Endothelial cell of umbilical vein (primary cell): Measurements from ENCODE around the gene RBP5. TPM values are rescaled to one million over a fixed set of nuclear protein-coding genes. Genes with fewer than 3 reads are reported as not detected.

Experiments
- BruUV-seq: library from RNA; stranded (reverse); fragments of 400-500 nt; replicated peaks from 2 replicates; lab custom pipeline; 2021; lab: Mats Ljungman, UMichigan
- CTCF ChIA-PET: fragments of 300-600, 350-600 bp; sonication (Branson Sonifier 250); formaldehyde crosslinking; loops from one replicate; lab custom pipeline; 2021; ENCODE audit warnings: antibody characterized with exemption, inconsistent platforms; lab: Charles Lee
- POLR2A ChIA-PET: fragments of 300-600, 350-600 bp; sonication (Branson Sonifier 250); formaldehyde crosslinking; loops from one replicate; lab custom pipeline; 2021; ENCODE audit warnings: antibody characterized with exemption, inconsistent platforms; lab: Charles Lee
- DNase-seq: peaks from one replicate; pipeline ENCODE4 v3.0.0-alpha.2; 2011; ENCODE audit warnings: low read depth, low spot score
- FAIRE-seq: peaks from 2 replicates; lab custom pipeline; 2011; peaks lifted over from hg19 to GRCh38; lab: Jason Lieb, UNC
- H2AFZ ChIP-seq: 2 replicates; pipeline ENCODE4 v1.6.0; 2012; ENCODE audit warnings: low read depth, low read length, control low read depth, inconsistent platforms
- H3K27ac ChIP-seq: 2 replicates; pipeline ENCODE4 v1.5.1; 2011; ENCODE audit warnings: low read depth, mild to moderate bottlenecking, control low read depth, low read length, moderate library complexity; ENCODE audit not compliant: insufficient read depth
- H3K27me3 ChIP-seq, 2 experiments: 2 replicates each; pipeline versions ENCODE4 v1.6.0 to v1.6.1; 2011; ENCODE audit warnings: low read length in 2 of 2, mixed read lengths in 1 of 2; ENCODE audit not compliant: control insufficient read depth in 2 of 2, insufficient read depth in 2 of 2
- H3K36me3 ChIP-seq, 2 experiments: 2 replicates in 1 of 2; 3 replicates in 1 of 2; pipeline ENCODE4 v1.5.1; 2011; ENCODE audit warnings: low read length in 2 of 2, mild to moderate bottlenecking in 1 of 2, moderate library complexity in 1 of 2; ENCODE audit not compliant: control insufficient read depth in 2 of 2, insufficient read depth in 2 of 2; ENCODE audit errors: extremely low read depth in 1 of 2
- H3K4me1 ChIP-seq: 3 replicates; pipeline ENCODE4 v1.5.1; 2011; ENCODE audit warnings: mild to moderate bottlenecking, low read length; ENCODE audit not compliant: control insufficient read depth, insufficient read depth; ENCODE audit errors: extremely low read depth
- H3K4me2 ChIP-seq: 2 replicates; pipeline ENCODE4 v1.6.1; 2011; ENCODE audit warnings: low read length, control low read depth, mixed read lengths; ENCODE audit not compliant: insufficient read depth
- H3K4me3 ChIP-seq, 3 experiments: fragments of 200-600 bp in 1 of 3; sonication (generic), shearing (Covaris generic) in 1 of 3; replicated peaks in 1 of 3; 2 replicates each; pipeline ENCODE4 v1.5.1; 2011 to 2016; ENCODE audit warnings: control low read depth in 3 of 3, low read length in 3 of 3, mild to moderate bottlenecking in 2 of 3, inconsistent platforms in 1 of 3, low read depth in 1 of 3, moderate library complexity in 1 of 3; ENCODE audit not compliant: insufficient read depth in 1 of 3
- H3K79me2 ChIP-seq: 2 replicates; pipeline ENCODE4 v1.6.0; 2012; ENCODE audit warnings: low read length, inconsistent platforms; ENCODE audit not compliant: control insufficient read depth, insufficient read depth
- H3K9ac ChIP-seq: replicated peaks from 2 replicates; pipeline ENCODE3; 2011; ENCODE audit warnings: low read length, control low read depth; ENCODE audit not compliant: insufficient read depth; ENCODE audit errors: extremely low read depth
- H3K9me1 ChIP-seq: replicated peaks from 3 replicates; pipeline ENCODE4 v1.6.0; 2011; ENCODE audit warnings: mild to moderate bottlenecking, low read length; ENCODE audit not compliant: control insufficient read depth, insufficient read depth; ENCODE audit errors: extremely low read depth
- H3K9me3 ChIP-seq: replicated peaks from 2 replicates; pipeline ENCODE4 v1.5.1; 2012; ENCODE audit warnings: low read length, inconsistent platforms; ENCODE audit not compliant: control insufficient read depth, insufficient read depth
- H4K20me1 ChIP-seq: replicated peaks from 2 replicates; pipeline ENCODE3; 2011; ENCODE audit warnings: mild to moderate bottlenecking, low read length; ENCODE audit not compliant: control insufficient read depth, insufficient read depth; ENCODE audit errors: extremely low read depth
- CTCF ChIP-seq, 2 donors: IDR thresholded peaks; 1 replicate in 1 of 2; 2 replicates in 1 of 2; pipeline ENCODE4 v1.5.1; 2011; ENCODE audit warnings: low read length in 2 of 2, mild to moderate bottlenecking in 2 of 2, moderate library complexity in 2 of 2, control low read depth in 1 of 2, inconsistent platforms in 1 of 2, low read depth in 1 of 2; ENCODE audit not compliant: insufficient read depth in 1 of 2; ENCODE audit errors: extremely low read depth in 1 of 2
- EZH2 ChIP-seq: IDR thresholded peaks from 2 replicates; pipeline ENCODE4 v1.6.1; 2012; ENCODE audit warnings: borderline replicate concordance, low read depth, mild to moderate bottlenecking, moderate library complexity, low read length, inconsistent platforms; ENCODE audit not compliant: severe bottlenecking
- FOS ChIP-seq: IDR thresholded peaks from 2 replicates; pipeline ENCODE4 v1.6.1; 2011; ENCODE audit warnings: mild to moderate bottlenecking, low read length, moderate library complexity, borderline replicate concordance; ENCODE audit not compliant: insufficient read depth
- GATA2 ChIP-seq: IDR thresholded peaks from 2 replicates; pipeline ENCODE4 v1.7.0; 2011; ENCODE audit warnings: low read depth, mild to moderate bottlenecking, moderate library complexity, mixed read lengths, low read length; ENCODE audit not compliant: insufficient read length, insufficient read depth
- JUN ChIP-seq: IDR thresholded peaks from 2 replicates; pipeline ENCODE4 v1.6.1; 2011; ENCODE audit warnings: borderline replicate concordance, low read depth; ENCODE audit not compliant: insufficient read length, insufficient read depth
- MAX ChIP-seq: IDR thresholded peaks from 2 replicates; pipeline ENCODE4 v1.6.1; 2011; ENCODE audit not compliant: insufficient read depth, insufficient read length
- MYC ChIP-seq: IDR thresholded peaks from one replicate; pipeline ENCODE4 v1.6.1; 2011; ENCODE audit warnings: mild to moderate bottlenecking, low read depth, low read length
- POLR2A ChIP-seq: IDR thresholded peaks from 2 replicates; pipeline ENCODE4 v1.6.1; 2012; ENCODE audit warnings: low read depth, mild to moderate bottlenecking, control low read depth, low read length
- POLR2AphosphoS5 ChIP-seq: IDR thresholded peaks from 2 replicates; pipeline ENCODE4 v1.6.1; 2012; ENCODE audit warnings: low read depth, mild to moderate bottlenecking, control low read depth, low read length, moderate library complexity; ENCODE audit not compliant: insufficient read depth
- dilution Hi-C: fragments of 300-500 bp; cut with MboI; formaldehyde crosslinking; loops from one replicate; pipeline ENCODE4 v1.15.0; 2019; ENCODE audit warnings: low sequenced_read_pairs; ENCODE audit not compliant: extremely low pct_ligation_motif_present
- intact Hi-C: fragments of 100-400 bp; cut with micrococcal nuclease; formaldehyde crosslinking; loops from one replicate; pipeline ENCODE4 v1.10.0; 2022
- polyA plus RNA-seq, 4 experiments: library from polyadenylated mRNA; depleted of rRNA in 3 of 4; stranded (reverse) in 3 of 4; unstranded in 1 of 4; fragments of >200 nt; gene quantifications; 2 replicates each; pipeline versions ENCODE4 v1.2.1 to v1.2.3, GENCODE V29; 2011 to 2012; ENCODE audit warnings: missing spikeins in 1 of 4
- total RNA-seq: library from RNA; stranded (reverse); gene quantifications from 2 replicates; pipeline ENCODE4 v1.2.3, GENCODE V29; 2021

The RBP5 gene
- total and polyA plus RNA-seq, 2 donors (not counting 3 experiments of a cell fraction or from before 2014, with no cell fraction given), result 0.12 TPM; not detected in 1

- intact Hi-C loops (no loop called here), dilution Hi-C loops (no loop called here)
- FAIRE-seq (no peak), DNase-seq (no peak)
- H3K9me3 ChIP-seq, result no peaks in the 10 kb centered on the region
- no peaks in the 10 kb centered on the region for H3K9me1 ChIP-seq
- H3K79me2 ChIP-seq, result no peaks in the 10 kb centered on the region
- H2AFZ ChIP-seq, result no peak overlapping the region
- H3K4me2 ChIP-seq, result no peak overlapping the region
- peaks cover 4% of the 10 kb centered on the region for H3K4me1 ChIP-seq
- TF ChIP-seq POLR2A, result no peak
- TF ChIP-seq CTCF (IDR thresholded peaks at IDR 0.05; ENCODE audit: extremely low read depth in 1 of 2, insufficient read depth in 1 of 2, low read depth in 1 of 2, low read length in 2 of 2), result no peak
- TF ChIP-seq EZH2, result no peak
- no peak for TF ChIP-seq MYC
- no peak for TF ChIP-seq POLR2AphosphoS5
- no peak for TF ChIP-seq FOS
- no peak for TF ChIP-seq MAX
- no peak for TF ChIP-seq JUN
- no peak for TF ChIP-seq GATA2
- H4K20me1 ChIP-seq, result no peaks in the 10 kb centered on the region
- no peak overlapping the region for H3K27ac ChIP-seq
- CTCF ChIA-PET, result interaction anchor here (1.3 kb wide), 1 partner anchor 16 kb away, joined by 3 read pairs; no protein-coding TSS in a partner anchor
- POLR2A ChIA-PET, result no interaction called here
- no peak overlapping the region for H3K9ac ChIP-seq
- H3K4me3 ChIP-seq, result no peak overlapping the region
- peaks cover 0 to 1% of the 10 kb centered on the region in 2 experiments for H3K36me3 ChIP-seq
- no peaks in the 10 kb centered on the region for H3K27me3 ChIP-seq
- no TSS peak for BruUV-seq
Observed at GRCh38 chr12:7096979-7097378, 31.7 kb downstream of the RBP5 start.
